HepG2 (cell line): ENCODE measurements around the gene SPNS3. TPM values are rescaled to one million over a fixed set of nuclear protein-coding genes. Genes with fewer than 3 reads are reported as not detected.

Experiments
- ATAC-seq: fragments of 200-7000 bp; cut with Tn5 transposase; 3 replicates; pipeline ENCODE4 v1.9.1; 2020; ENCODE audit warnings: mild to moderate bottlenecking, moderate library complexity
- BruUV-seq: library from RNA; stranded (reverse); fragments of 400-500 nt; replicated peaks from 2 replicates; lab custom pipeline; 2021; lab: Mats Ljungman, UMichigan
- CTCF ChIA-PET: fragments of 300-600 bp; formaldehyde crosslinking; extraction: SDS; loops from one replicate; lab custom pipeline; 2021; ENCODE audit warnings: low total read pairs, inconsistent platforms, low intra/inter-chr PET ratio; lab: Yijun Ruan, JAX
- POLR2A ChIA-PET: fragments of 350-600 bp; sonication (Branson Sonifier 250); formaldehyde crosslinking; loops from one replicate; lab custom pipeline; 2020; ENCODE audit warnings: antibody characterized with exemption, inconsistent platforms; lab: Yijun Ruan, JAX
- DNase-seq: peaks from one replicate; pipeline ENCODE4 v3.0.0-alpha.2; 2015; ENCODE audit warnings: low spot score
- FAIRE-seq: peaks from 3 replicates; lab custom pipeline; 2011; peaks lifted over from hg19 to GRCh38; lab: Jason Lieb, UNC
- H2AFZ ChIP-seq: one replicate; pipeline ENCODE4 v1.6.1; 2011; ENCODE audit warnings: low read length, inconsistent platforms
- H3K27ac ChIP-seq: fragments of 300-600 bp; 3 replicates; pipeline ENCODE4 v1.8.0; 2011; ENCODE audit warnings: mixed run types, mild to moderate bottlenecking, mixed read lengths, low read length, inconsistent platforms; ENCODE audit not compliant: insufficient read depth; ENCODE audit errors: extremely low read length
- H3K27me3 ChIP-seq, 2 experiments: fragments of 200-600 bp in 1 of 2; 2 replicates in 1 of 2; 3 replicates in 1 of 2; pipeline versions ENCODE4 v1.6.0 to v1.8.0; 2011; ENCODE audit warnings: low read length in 2 of 2, mild to moderate bottlenecking in 2 of 2, moderate library complexity in 2 of 2, inconsistent platforms in 1 of 2; ENCODE audit not compliant: insufficient read depth in 2 of 2, control insufficient read depth in 1 of 2
- H3K36me3 ChIP-seq, 2 experiments: fragments of 200-600 bp in 1 of 2; replicated peaks in 1 of 2; 2 replicates in 1 of 2; 3 replicates in 1 of 2; pipeline versions ENCODE4 v1.5.1 to v1.8.0; 2011; ENCODE audit warnings: low read length in 2 of 2, inconsistent platforms in 1 of 2; ENCODE audit not compliant: insufficient read depth in 2 of 2, control insufficient read depth in 1 of 2
- H3K4me1 ChIP-seq: 2 replicates; pipeline ENCODE4 v1.5.1; 2012; ENCODE audit warnings: low read length, inconsistent platforms; ENCODE audit not compliant: insufficient read depth
- H3K4me2 ChIP-seq: 2 replicates; pipeline ENCODE4 v1.6.0; 2011; ENCODE audit warnings: low read depth, low read length, inconsistent platforms
- H3K4me3 ChIP-seq, 3 experiments: fragments of 200-600 bp in 1 of 3; sonication (generic), shearing (Covaris generic) in 1 of 3; replicated peaks in 1 of 3; 2 replicates each; pipeline ENCODE4 v1.5.1; 2011 to 2016; ENCODE audit warnings: low read length in 3 of 3, inconsistent platforms in 2 of 3, low read depth in 2 of 3, mild to moderate bottlenecking in 2 of 3, control low read depth in 1 of 3, mixed read lengths in 1 of 3; ENCODE audit not compliant: insufficient read depth in 1 of 3
- H3K79me2 ChIP-seq: one replicate; pipeline ENCODE4 v1.6.1; 2011; ENCODE audit warnings: low read length, inconsistent platforms; ENCODE audit not compliant: insufficient read depth
- H3K9ac ChIP-seq: 2 replicates; pipeline ENCODE4 v1.6.0; 2011; ENCODE audit warnings: mild to moderate bottlenecking, low read depth, low read length, inconsistent platforms; ENCODE audit not compliant: insufficient read depth
- H3K9me3 ChIP-seq: 2 replicates; pipeline ENCODE4 v1.5.1; 2012; ENCODE audit warnings: mild to moderate bottlenecking, low read length
- H4K20me1 ChIP-seq: 2 replicates; pipeline ENCODE4 v1.6.0; 2011; ENCODE audit warnings: inconsistent platforms, mild to moderate bottlenecking, low read length, moderate library complexity; ENCODE audit not compliant: insufficient read depth
- ZNF687 ChIP-seq: sonication (generic); formaldehyde crosslinking; IDR thresholded peaks from 2 replicates; pipeline ENCODE4 v1.5.1; 2020; ENCODE audit warnings: mild to moderate bottlenecking, missing genetic modification reagents, moderate library complexity
- ZNF720 ChIP-seq: sonication (generic); formaldehyde crosslinking; IDR thresholded peaks from 2 replicates; pipeline ENCODE4 v1.4.0; 2020; ENCODE audit warnings: missing genetic modification reagents
- ZNF800 ChIP-seq: sonication (generic); formaldehyde crosslinking; IDR thresholded peaks from 2 replicates; pipeline ENCODE4 v1.4.0; 2020; ENCODE audit warnings: missing genetic modification reagents
- WGBS: methylation state at CpG from one replicate; pipeline ENCODE4 v1.1.6; 2017; ENCODE audit warnings: low lambda C conversion rate; 5-methylcytosine and 5-hydroxymethylcytosine counted together
- in situ Hi-C: cut with HindIII; loops from 2 replicates; pipeline ENCODE4 v1.10.0; 2017; ENCODE audit warnings: low pct_unique_long_range_greater_than_20kb; ENCODE audit not compliant: extremely low pct_ligation_motif_present
- intact Hi-C: fragments of 100-400 bp; cut with micrococcal nuclease; formaldehyde crosslinking; loops from one replicate; pipeline ENCODE4 v1.10.0; 2022; ENCODE audit not compliant: unreplicated experiment
- polyA plus RNA-seq, 8 experiments: library from polyadenylated mRNA; depleted of rRNA in 3 of 8; stranded (reverse) in 7 of 8; unstranded in 1 of 8; fragments of >200 nt; fragmentation: Illumina TruSeq in 4 of 8; extraction: Trizol in 4 of 8; gene quantifications; 2 replicates each; pipeline versions ENCODE4 v1.2.1 to v1.2.3, GENCODE V29; 2011 to 2016; ENCODE audit warnings: low read depth in 4 of 8, missing spikeins in 1 of 8, mixed read lengths in 1 of 8; ENCODE audit not compliant: insufficient read depth in 1 of 8
- total RNA-seq, 5 experiments: library from RNA; depleted of rRNA; stranded (reverse); fragments of >200 nt; fragmentation: Illumina TruSeq; extraction: Trizol; gene quantifications; 2 replicates each; pipeline ENCODE4 v1.2.3, GENCODE V29; 2016; ENCODE audit warnings: low read depth in 1 of 5

Gene SPNS3
- total and polyA plus RNA-seq, 2 of the 13 experiments (the other 11 are each of a cell fraction or from before 2014, with no cell fraction given): not detected

- Histone ChIP-seq H3K27me3 (peaks cover 0 to 65% of the 10 kb centered on the region in 2 experiments), H3K4me1 (peaks cover 22% of the 10 kb centered on the region), H2AFZ (no peak overlapping the region), H3K27ac (no peak overlapping the region), H3K9ac (no peak overlapping the region), H3K9me3 (no peaks in the 10 kb centered on the region), H3K79me2 (no peaks in the 10 kb centered on the region), H3K36me3 (no peaks in the 10 kb centered on the region), H4K20me1 (0 out of 2 replicates have a peak, but pooled peaks cover 6% of the 10 kb centered on the region), H3K4me2 (peak overlapping the region; percentile 18; the same call in 1 of the 2 replicates), H3K4me3 (peak overlapping the region in 1 of 3 experiments; percentile 40; a peak in 3 of 6 replicates)
- intact Hi-C loops: no loop called here
- ChIA-PET POLR2A (interaction anchor here (1.2 kb wide), 1 partner anchor 56 kb away, joined by 4 read pairs; the partner anchor contains the start of gene MYBBP1A), CTCF (no interaction called here)
- no peak for FAIRE-seq
- no peak for DNase-seq
- ATAC-seq: peak; percentile 39
- in situ Hi-C loops: no loop called here
- no TSS peak for BruUV-seq
- TF ChIP-seq ZNF720 (no peak), ZNF800 (CRISPR knock-in tag) (peak; percentile 94), ZNF687 (CRISPR knock-in tag) (0 out of 2 replicates have a peak, but pooled peaks have one; percentile 11)
- TF ChIP-seq, all 625 proteins: peak for 2
- 22% methylated on average over 34 of the region's 53 CpGs for WGBS
These were observed 65.9 kb downstream of the SPNS3 start for GRCh38 chr17:4499431-4500190.
